ENCODE data around the gene HPGDS. TPM values are rescaled to one million over a fixed set of nuclear protein-coding genes. Genes with fewer than 3 reads are reported as not detected.

HPGDS gene
- total and polyA plus RNA-seq, 10 of the 15 experiments (the other 5 are each of a cell fraction or from before 2014, with no cell fraction given) = not detected

GRCh38 chr4:94304365-94304971, 38.2 kb downstream of the HPGDS start:
- FAIRE-seq (no peak), ATAC-seq (peak; percentile 83), DNase-seq (ENCODE audit: low read depth, low spot score) (no peak)
- TF ChIP-seq, protein P1, sequence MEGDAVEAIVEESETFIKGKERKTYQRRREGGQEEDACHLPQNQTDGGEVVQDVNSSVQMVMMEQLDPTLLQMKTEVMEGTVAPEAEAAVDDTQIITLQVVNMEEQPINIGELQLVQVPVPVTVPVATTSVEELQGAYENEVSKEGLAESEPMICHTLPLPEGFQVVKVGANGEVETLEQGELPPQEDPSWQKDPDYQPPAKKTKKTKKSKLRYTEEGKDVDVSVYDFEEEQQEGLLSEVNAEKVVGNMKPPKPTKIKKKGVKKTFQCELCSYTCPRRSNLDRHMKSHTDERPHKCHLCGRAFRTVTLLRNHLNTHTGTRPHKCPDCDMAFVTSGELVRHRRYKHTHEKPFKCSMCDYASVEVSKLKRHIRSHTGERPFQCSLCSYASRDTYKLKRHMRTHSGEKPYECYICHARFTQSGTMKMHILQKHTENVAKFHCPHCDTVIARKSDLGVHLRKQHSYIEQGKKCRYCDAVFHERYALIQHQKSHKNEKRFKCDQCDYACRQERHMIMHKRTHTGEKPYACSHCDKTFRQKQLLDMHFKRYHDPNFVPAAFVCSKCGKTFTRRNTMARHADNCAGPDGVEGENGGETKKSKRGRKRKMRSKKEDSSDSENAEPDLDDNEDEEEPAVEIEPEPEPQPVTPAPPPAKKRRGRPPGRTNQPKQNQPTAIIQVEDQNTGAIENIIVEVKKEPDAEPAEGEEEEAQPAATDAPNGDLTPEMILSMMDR (IDR thresholded peaks at IDR 0.05 in 2 of 3, conservative IDR thresholded peaks at IDR 0.05 in 1 of 3; ENCODE audit: control insufficient read depth in 2 of 3, extremely low read depth in 1 of 3, insufficient read depth in 1 of 3, low read depth in 3 of 3, low read length in 3 of 3) = peak; percentile 43 to 58 (median 51); a peak in 4 of 6 replicates
- TF ChIP-seq ZZZ3 (IDR thresholded peaks at IDR 0.05; ENCODE audit: control insufficient read depth, insufficient read length, low read depth) (no peak), RAD21 (IDR thresholded peaks at IDR 0.05; ENCODE audit: insufficient read depth, low read depth, low read length) (peak; percentile 69), USF2 (IDR thresholded peaks at IDR 0.05; ENCODE audit: borderline replicate concordance, low read depth, low read length) (no peak), SMC3 (IDR thresholded peaks at IDR 0.05; ENCODE audit: borderline replicate concordance, low read length) (peak; percentile 44; the same call in 1 of the 2 replicates), ZSCAN29 (IDR thresholded peaks at IDR 0.05) (no peak)
- TF ChIP-seq, protein P2, sequence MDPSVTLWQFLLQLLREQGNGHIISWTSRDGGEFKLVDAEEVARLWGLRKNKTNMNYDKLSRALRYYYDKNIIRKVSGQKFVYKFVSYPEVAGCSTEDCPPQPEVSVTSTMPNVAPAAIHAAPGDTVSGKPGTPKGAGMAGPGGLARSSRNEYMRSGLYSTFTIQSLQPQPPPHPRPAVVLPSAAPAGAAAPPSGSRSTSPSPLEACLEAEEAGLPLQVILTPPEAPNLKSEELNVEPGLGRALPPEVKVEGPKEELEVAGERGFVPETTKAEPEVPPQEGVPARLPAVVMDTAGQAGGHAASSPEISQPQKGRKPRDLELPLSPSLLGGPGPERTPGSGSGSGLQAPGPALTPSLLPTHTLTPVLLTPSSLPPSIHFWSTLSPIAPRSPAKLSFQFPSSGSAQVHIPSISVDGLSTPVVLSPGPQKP (IDR thresholded peaks at IDR 0.05; ENCODE audit: low read depth, low read length) = no peak
- Histone ChIP-seq H3K4me2 (ENCODE audit: control insufficient read depth, insufficient read depth) (no peak overlapping the region), H3K79me2 (ENCODE audit: control insufficient read depth, insufficient read depth, low read length) (no peaks in the 10 kb centered on the region), H3K27me3 (replicated peaks in 1 of 2; ENCODE audit: control insufficient read depth in 2 of 2, insufficient read depth in 2 of 2, low read length in 1 of 2) (no peaks in the 10 kb centered on the region), H3K4me1 (ENCODE audit: control insufficient read depth, insufficient read depth, low read length) (no peaks in the 10 kb centered on the region), H3K9me3 (replicated peaks; ENCODE audit: control insufficient read depth, insufficient read depth, low read length) (no peaks in the 10 kb centered on the region), H3K9ac (ENCODE audit: control insufficient read depth, insufficient read depth, low read length) (no peak overlapping the region), H2AFZ (ENCODE audit: control insufficient read depth, low read depth, low read length) (no peak overlapping the region), H4K20me1 (ENCODE audit: control insufficient read depth, insufficient read depth) (no peaks in the 10 kb centered on the region), H3K27ac (ENCODE audit: control insufficient read depth, insufficient read depth) (no peak overlapping the region), H3K36me3 (ENCODE audit: control insufficient read depth in 2 of 2, insufficient read depth in 2 of 2, low read length in 1 of 2) (no peaks in the 10 kb centered on the region), H3K4me3 (no peak overlapping the region)
- 48% methylated on average over 2 of the region's 2 CpGs for WGBS (ENCODE audit: insufficient coverage, insufficient replicate concordance, low lambda C conversion rate, missing lambda C conversion rate)
- SMC1A ChIA-PET (ENCODE audit: uncharacterized antibody, unreplicated experiment) = no interaction called here
- CTCF ChIA-PET = interaction anchor here (0.6 to 3.3 kb wide), 2 partner anchors 67 to 85 kb away, joined by 3 to 20 read pairs; no protein-coding TSS in a partner anchor
- no TSS peak for BruUV-seq (replicated peaks)
- intact Hi-C loops (cut with micrococcal nuclease; ENCODE audit: unreplicated experiment) = loop anchor here (1.0 to 2.0 kb wide), 2 partner anchors 86 to 292 kb away; no protein-coding TSS in a partner anchor
- in situ Hi-C loops (cut with MboI) = loop anchor here (5.0 kb wide), 1 partner anchor 88 kb away; no protein-coding TSS in a partner anchor
- POLR2A ChIA-PET = no interaction called here
- RAD21 ChIA-PET (ENCODE audit: unreplicated experiment) = no interaction called here
